Smooth muscle cell (in vitro differentiated cells): ENCODE measurements around the gene HMGCS2. TPM values are rescaled to one million over a fixed set of nuclear protein-coding genes. Genes with fewer than 3 reads are reported as not detected.

Experiments
- DNase-seq: peaks from one replicate; lab custom pipeline; 2025; ENCODE audit not compliant: unreplicated experiment; lab: John Stamatoyannopoulos, UW
- H2AFZ ChIP-seq: fragments of 200-600 bp; sonication (generic); 2 replicates; pipeline ENCODE4 v1.6.0; 2016; ENCODE audit warnings: antibody characterized with exemption, low read depth, mild to moderate bottlenecking
- H3F3A ChIP-seq: fragments of 200-600 bp; sonication (generic); 2 replicates; pipeline ENCODE4 v1.6.0; 2017; ENCODE audit warnings: antibody characterized with exemption, low read depth
- H3K27ac ChIP-seq: fragments of 200-600 bp; sonication (generic); 2 replicates; pipeline ENCODE4 v1.5.1; 2016; ENCODE audit warnings: low read depth, mild to moderate bottlenecking
- H3K27me3 ChIP-seq: fragments of 200-600 bp; sonication (generic); 2 replicates; pipeline ENCODE4 v1.6.1; 2016; ENCODE audit warnings: low read depth, mild to moderate bottlenecking
- H3K36me3 ChIP-seq: fragments of 200-600 bp; sonication (generic); 2 replicates; pipeline ENCODE4 v1.5.1; 2016; ENCODE audit warnings: low read depth
- H3K4me1 ChIP-seq: fragments of 200-600 bp; sonication (generic); 2 replicates; pipeline ENCODE4 v1.5.1; 2016; ENCODE audit warnings: low read depth
- H3K4me2 ChIP-seq: fragments of 200-600 bp; sonication (generic); 2 replicates; pipeline ENCODE4 v1.6.0; 2016; ENCODE audit warnings: mild to moderate bottlenecking
- H3K4me3 ChIP-seq: fragments of 200-600 bp; sonication (generic); 2 replicates; pipeline ENCODE4 v1.5.1; 2016; ENCODE audit warnings: mild to moderate bottlenecking
- H3K79me2 ChIP-seq: fragments of 200-600 bp; sonication (generic); 2 replicates; pipeline ENCODE4 v1.6.0; 2016; ENCODE audit warnings: low read depth, mild to moderate bottlenecking
- H3K9ac ChIP-seq: fragments of 200-600 bp; sonication (generic); 2 replicates; pipeline ENCODE4 v1.6.0; 2016; ENCODE audit warnings: low read depth
- H3K9me3 ChIP-seq: fragments of 200-600 bp; sonication (generic); replicated peaks from 2 replicates; pipeline ENCODE4 v1.5.1; 2016; ENCODE audit warnings: low read depth
- H4K20me1 ChIP-seq: fragments of 200-600 bp; sonication (generic); 2 replicates; pipeline ENCODE4 v1.6.0; 2016; ENCODE audit warnings: low read depth
- WGBS: methylation state at CpG from one replicate; pipeline ENCODE4 v1.1.7; 2016; ENCODE audit warnings: low lambda C conversion rate; 5-methylcytosine and 5-hydroxymethylcytosine counted together
- polyA plus RNA-seq: library from polyadenylated mRNA; unstranded; fragments of >200 nt; fragmentation: Nextera tagmentation; extraction: Ambion mirVana; gene quantifications from 2 replicates; pipeline ENCODE4 v1.2.1, GENCODE V29; 2016
- total RNA-seq: library from RNA; depleted of rRNA; stranded (reverse); fragments of >200 nt; gene quantifications from 2 replicates; pipeline ENCODE4 v1.2.3, GENCODE V29; 2014
- TF ChIP-seq, protein P1 (sequence below): fragments of 200-600 bp; sonication (generic); IDR thresholded peaks from 2 replicates; pipeline ENCODE4 v1.5.1; 2017; ENCODE audit warnings: borderline replicate concordance, mild to moderate bottlenecking, antibody characterized with exemption; ENCODE audit not compliant: insufficient read depth, poor library complexity, severe bottlenecking

Gene HMGCS2
- total and polyA plus RNA-seq, 2 experiments from 2014 or later: not detected

DNA sequence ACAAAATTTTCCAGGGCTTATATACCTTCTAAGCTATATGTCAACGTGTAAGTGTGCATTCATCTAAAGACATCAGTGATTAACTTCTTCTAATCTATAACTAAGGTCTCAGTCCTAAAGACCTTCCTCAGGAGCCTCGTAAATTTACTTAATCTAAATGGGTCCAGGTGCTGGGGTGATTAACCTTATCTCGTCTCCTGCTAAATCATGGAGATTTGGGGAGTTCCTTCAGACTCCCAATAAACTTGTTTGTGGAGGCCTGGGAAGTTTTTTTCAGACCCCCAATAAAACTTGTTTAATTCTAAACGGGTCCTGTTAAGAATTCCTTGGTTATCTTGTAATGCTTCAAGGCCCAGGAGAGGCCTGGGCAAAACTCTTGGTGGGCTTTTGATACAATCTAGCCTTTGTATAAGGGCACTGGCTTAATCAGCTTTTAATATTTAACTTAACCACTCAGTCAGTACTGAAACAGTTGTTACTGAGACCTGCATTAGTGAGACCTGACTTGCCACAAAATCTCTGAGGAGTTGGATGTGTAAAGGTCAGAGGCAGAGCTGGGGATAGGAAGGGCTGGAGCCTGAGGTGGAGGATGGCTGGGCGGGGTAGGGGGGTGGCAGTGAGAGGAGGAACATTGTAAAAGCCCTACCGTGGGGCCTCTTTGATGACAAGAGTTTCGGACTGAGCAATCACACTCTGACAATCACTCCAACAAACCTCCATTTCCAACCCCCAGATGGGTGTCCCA, 6.2 kb upstream of the HMGCS2 start:
- Histone ChIP-seq H3K27ac (no peak overlapping the region), H3K9ac (no peak overlapping the region), H2AFZ (no peak overlapping the region), H3K4me2 (no peak overlapping the region), H3K36me3 (no peaks in the 10 kb centered on the region), H4K20me1 (no peaks in the 10 kb centered on the region), H3K9me3 (no peaks in the 10 kb centered on the region), H3K27me3 (no peaks in the 10 kb centered on the region), H3K79me2 (no peaks in the 10 kb centered on the region), H3F3A (no peaks in the 10 kb centered on the region), H3K4me1 (peaks cover 24% of the 10 kb centered on the region), H3K4me3 (no peak overlapping the region)
- no peak for DNase-seq
- TF ChIP-seq, protein P1, sequence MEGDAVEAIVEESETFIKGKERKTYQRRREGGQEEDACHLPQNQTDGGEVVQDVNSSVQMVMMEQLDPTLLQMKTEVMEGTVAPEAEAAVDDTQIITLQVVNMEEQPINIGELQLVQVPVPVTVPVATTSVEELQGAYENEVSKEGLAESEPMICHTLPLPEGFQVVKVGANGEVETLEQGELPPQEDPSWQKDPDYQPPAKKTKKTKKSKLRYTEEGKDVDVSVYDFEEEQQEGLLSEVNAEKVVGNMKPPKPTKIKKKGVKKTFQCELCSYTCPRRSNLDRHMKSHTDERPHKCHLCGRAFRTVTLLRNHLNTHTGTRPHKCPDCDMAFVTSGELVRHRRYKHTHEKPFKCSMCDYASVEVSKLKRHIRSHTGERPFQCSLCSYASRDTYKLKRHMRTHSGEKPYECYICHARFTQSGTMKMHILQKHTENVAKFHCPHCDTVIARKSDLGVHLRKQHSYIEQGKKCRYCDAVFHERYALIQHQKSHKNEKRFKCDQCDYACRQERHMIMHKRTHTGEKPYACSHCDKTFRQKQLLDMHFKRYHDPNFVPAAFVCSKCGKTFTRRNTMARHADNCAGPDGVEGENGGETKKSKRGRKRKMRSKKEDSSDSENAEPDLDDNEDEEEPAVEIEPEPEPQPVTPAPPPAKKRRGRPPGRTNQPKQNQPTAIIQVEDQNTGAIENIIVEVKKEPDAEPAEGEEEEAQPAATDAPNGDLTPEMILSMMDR: no peak
- WGBS: 62% methylated on average over 7 of the region's 7 CpGs

DNA sequence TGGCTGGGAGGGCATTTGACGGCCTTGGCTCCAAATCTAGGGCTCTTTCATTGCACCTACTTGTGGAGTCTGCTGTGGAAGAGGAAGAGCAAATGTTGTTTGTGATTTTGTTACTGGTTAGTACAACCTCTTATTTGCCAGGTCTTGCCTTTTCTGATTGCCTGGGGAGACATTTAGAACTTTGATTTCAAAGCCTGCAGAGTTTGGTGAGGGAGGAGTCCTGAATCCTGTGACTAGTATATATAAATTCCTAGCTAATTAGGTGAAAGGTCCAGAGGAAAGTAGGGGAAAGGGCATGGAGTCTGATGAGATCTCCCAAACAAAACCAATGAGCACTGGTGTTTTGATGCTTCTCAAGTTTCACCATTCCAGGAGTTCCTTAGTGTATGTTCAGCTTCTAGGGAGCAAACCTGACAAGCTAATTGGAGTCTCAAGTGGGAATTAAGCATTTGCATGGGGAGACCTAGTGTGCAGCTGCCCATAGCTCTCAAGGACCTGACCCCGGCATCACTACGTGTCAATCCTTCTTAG, 5.1 kb upstream of the HMGCS2 start:
- Histone ChIP-seq H2AFZ (no peak overlapping the region), H4K20me1 (no peaks in the 10 kb centered on the region)
- TF ChIP-seq, protein P1: no peak

DNA sequence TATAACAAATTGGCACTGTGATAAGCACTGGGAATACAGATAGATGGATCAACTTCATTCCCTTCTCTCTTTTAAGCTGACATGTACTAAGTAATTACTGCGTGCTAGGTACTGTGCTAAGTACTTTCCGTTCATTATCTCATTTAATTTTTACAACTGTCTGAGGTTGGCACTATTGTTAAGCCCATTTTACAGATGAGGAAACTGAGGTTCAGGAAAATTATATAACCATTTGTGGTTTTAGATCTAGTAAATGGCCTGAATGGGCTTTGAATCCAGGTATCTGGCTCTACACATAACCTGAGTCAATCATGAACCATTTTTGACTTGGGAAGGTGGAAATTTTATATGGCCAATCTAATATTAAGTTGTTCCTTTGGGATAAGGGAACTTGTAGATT, 3.6 kb upstream of the HMGCS2 start:
- no peak overlapping the region for H3K9ac ChIP-seq
- DNase-seq: no peak
- no peaks in the 10 kb centered on the region for H3F3A ChIP-seq
- no peaks in the 10 kb centered on the region for H3K79me2 ChIP-seq
- H3K4me3 ChIP-seq: no peak overlapping the region
- H3K27ac ChIP-seq: no peak overlapping the region
- no peak overlapping the region for H3K4me2 ChIP-seq
- H3K4me1 ChIP-seq: peaks cover 24% of the 10 kb centered on the region
- no peaks in the 10 kb centered on the region for H3K9me3 ChIP-seq
- no peaks in the 10 kb centered on the region for H3K27me3 ChIP-seq
- WGBS: 97% methylated on average over 2 of the region's 2 CpGs
- no peak overlapping the region for H2AFZ ChIP-seq
- TF ChIP-seq, protein P1: no peak
- H3K36me3 ChIP-seq: no peaks in the 10 kb centered on the region
- no peaks in the 10 kb centered on the region for H4K20me1 ChIP-seq

More for the DNA sequence above, 5.1 kb upstream of the HMGCS2 start:
- no peak overlapping the region for H3K4me3 ChIP-seq
- H3K27ac ChIP-seq: no peak overlapping the region
- no peaks in the 10 kb centered on the region for H3K36me3 ChIP-seq
- H3K79me2 ChIP-seq: no peaks in the 10 kb centered on the region
- H3K4me1 ChIP-seq: peaks cover 24% of the 10 kb centered on the region
- H3F3A ChIP-seq: no peaks in the 10 kb centered on the region
- 52% methylated on average over 3 of the region's 3 CpGs for WGBS
- H3K4me2 ChIP-seq: no peak overlapping the region
- H3K27me3 ChIP-seq: no peaks in the 10 kb centered on the region
- no peak for DNase-seq
- no peak overlapping the region for H3K9ac ChIP-seq
- no peaks in the 10 kb centered on the region for H3K9me3 ChIP-seq
